Cerebellar nuclear complex (tissue), 1 donor: ENCODE results near the gene PPP3CA.

Experiments used
- DNase-seq, 2 experiments: peaks; one replicate each; lab custom pipeline; 2025; lab: John Stamatoyannopoulos, UW

PPP3CA gene

DNA sequence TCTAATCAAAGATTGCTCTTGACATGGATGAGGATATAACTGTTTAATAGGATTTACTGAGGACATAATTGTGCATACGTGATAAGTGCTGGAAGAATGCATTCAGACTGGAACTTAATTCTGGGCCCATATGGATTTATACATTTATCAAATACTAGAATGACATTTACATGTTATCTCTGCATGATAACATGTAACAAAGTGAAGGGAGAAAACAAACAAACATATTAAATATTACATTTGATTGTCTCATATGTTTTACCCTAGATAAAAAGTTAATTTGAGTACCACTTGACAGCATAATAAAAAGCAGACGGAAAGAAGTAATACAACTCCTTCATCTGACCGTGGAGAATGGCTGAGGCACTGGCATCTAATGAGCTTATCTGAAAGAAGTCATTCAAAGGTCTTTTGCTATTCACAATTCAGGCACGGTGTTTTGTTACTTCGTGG, 297.8 kb downstream of the PPP3CA start:
- DNase-seq, result no peak

DNA sequence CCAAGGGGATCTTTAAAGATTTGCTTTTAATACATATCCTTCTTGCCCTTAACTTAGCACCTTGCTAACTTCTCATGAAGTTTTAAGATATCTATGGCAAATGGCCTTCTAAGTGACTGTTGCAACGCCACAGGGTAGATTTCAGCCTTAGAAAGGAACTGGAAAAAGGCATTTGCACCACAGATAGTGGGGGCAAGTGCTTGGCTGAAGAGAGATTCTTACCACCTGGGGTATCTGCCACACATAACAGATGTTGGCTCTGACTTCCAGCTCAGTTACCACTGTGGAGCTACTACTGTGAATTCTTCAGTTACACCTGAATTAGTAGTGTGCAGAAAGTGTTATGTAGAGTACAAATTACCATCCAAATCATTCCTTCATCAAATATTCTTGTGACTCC, 302.6 kb downstream of the PPP3CA start:
- DNase-seq, result no peak

GRCh38 chr4:101042847-101043246, 304.5 kb downstream of the PPP3CA start:
- no peak for DNase-seq

- no peak for DNase-seq
Measured at GRCh38 chr4:101040776-101041175, 306.6 kb downstream of the PPP3CA start.

- no peak for DNase-seq
Measured at GRCh38 chr4:101039367-101039766, 308.0 kb downstream of the PPP3CA start.

DNA sequence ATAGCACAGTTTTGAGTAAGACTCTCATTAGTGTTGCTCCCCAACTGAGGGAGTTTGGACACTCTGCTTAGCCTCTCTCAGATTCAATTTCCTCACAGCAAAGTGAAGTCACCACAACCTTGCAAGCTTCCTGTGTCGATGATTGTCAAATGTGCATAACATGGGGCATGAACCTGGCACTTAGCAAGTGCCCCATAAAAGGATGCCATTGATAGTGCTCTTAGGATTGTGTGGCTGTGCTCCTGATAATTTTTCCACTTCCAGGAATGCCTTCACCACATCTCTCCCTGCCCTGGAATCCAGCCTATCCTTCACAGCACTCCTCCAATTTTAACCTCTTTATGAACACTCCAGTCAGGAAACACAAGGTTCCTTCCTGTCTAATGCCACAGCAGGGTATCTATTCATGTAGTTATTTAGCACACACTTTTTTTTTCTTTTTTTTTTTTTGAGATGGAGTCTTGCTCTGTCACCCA, 309.4 kb downstream of the PPP3CA start:
- DNase-seq, result no peak

DNA sequence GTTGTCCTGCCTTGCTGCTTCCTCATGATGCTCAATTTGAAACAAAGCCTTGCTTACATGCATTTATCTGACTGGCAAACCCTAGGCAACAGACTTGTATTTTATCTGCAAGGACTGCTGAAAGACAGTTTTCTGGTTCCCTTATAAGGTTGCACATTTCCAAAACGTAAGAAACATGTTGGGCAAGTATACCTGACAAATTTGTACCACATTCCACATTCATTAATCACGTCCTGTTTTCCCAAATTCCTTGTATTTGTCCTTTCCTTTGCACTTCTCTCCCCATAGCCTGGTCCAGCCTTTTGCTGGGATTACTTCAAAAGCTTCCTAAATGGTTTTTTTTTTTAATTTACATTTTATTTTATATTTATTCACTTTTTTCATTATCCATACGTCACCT, 310.1 kb downstream of the PPP3CA start:
- DNase-seq, result no peak

DNA sequence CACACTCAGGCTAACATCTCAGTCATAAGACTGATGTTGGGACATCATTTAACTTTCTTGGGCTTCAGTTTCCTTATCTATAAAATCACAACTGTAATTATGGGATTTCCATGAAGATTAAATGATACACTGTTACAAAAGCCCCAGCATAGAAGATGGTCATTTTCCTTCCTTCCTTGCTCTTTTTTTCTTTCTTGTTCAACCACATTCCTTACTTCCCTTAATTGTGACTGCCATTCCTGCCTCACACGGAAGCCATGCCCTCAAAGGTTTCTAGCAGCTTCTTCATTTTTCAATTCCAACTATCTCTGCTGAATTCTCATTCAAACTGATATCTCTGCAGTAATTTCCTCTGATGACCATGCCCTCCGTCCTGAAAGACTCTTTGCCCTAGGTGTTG, 311.8 kb downstream of the PPP3CA start:
- no peak for DNase-seq

- DNase-seq, result no peak
Measured at GRCh38 chr4:101033986-101034385, 313.3 kb downstream of the PPP3CA start.

DNA sequence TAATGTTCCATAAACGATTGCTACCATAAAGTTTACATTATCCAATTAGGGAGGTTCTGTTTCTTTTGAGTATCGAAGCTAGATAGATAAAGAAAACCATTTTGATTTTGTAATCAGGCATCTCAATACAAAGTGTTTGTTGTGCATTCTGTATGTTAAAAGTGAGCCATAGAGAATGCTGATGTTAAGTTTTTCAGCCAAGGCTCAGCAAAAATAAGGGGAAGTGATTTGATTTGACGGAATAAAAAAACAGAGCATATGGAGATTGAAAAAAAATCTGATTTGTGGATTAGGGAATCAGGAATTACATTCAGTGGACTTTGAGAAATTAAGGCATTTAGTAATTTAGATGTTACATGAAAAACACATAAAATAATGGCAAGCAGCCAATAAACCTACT, 314.8 kb downstream of the PPP3CA start:
- no peak for DNase-seq

GRCh38 chr4:101031971-101032370, 315.4 kb downstream of the PPP3CA start:
- DNase-seq, result no peak

GRCh38 chr4:101028886-101029285, 318.4 kb downstream of the PPP3CA start:
- DNase-seq, result no peak

GRCh38 chr4:101027721-101028120, 319.6 kb downstream of the PPP3CA start:
- DNase-seq, result no peak

GRCh38 chr4:101025755-101026154, 321.6 kb downstream of the PPP3CA start:
- no peak for DNase-seq

DNA sequence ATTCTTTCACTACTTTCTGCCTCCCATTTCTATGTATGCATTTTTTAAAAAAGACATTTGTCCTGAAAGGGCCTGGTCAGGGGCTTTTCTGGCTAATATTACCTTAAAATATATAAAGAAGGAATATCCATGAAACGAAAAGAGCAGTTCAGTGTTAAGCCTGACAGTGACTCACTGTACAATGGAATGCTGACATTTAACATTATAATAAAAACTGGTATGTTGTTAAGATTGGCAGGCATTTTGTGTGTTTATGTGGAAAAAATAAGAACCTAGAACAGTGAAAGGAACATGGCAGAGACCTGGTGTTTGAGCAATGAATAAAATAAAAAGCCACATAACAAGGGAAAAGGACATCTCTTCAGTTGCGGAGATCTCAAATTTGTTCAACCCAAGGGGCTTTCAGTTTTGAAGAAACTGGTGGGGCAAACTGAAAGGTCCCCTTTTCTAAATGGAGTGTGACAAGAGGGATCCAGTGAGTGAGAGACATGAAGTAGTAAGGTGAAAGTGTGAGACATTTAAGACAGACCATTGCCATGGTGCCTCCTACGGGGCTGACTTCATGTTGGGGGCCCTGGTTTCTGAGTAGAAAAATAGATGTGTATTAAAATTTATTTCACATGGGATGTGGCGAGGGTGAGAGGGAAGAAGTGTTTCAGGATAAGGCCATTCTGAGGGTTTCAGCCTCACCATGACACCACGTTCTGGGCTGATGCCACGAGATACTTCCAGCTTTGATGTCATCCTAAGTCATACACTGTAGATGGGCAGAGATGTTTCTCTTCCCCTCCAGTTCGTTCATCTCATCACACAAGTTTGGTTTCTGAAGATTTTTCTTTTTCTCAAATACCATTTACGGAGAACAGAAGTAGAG, 324.9 kb downstream of the PPP3CA start:
- DNase-seq, result no peak

- no peak for DNase-seq
Measured at GRCh38 chr4:101020956-101021355, 326.4 kb downstream of the PPP3CA start.

DNA sequence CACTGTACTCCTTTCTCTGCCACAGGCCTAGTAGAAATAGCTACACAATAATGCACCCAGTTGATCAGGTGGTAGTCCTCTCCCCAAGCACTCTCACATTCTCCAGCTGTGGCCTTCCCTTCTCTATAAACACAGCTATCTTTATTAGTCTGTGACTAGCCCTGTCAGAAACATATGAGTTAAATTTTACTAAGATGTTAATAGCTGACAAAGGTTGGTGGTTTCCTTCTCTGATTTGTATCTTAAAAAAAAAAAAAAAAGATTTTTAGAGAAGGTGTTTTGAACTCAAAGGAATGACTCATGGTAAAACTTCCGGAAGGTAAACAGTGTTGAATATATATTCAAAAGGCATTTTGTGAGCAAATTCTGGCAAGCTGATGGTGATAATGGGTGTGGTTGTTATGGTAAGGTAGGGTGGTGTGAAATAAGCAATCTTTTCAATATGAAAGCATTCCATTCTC, 327.4 kb downstream of the PPP3CA start:
- no peak for DNase-seq

DNA sequence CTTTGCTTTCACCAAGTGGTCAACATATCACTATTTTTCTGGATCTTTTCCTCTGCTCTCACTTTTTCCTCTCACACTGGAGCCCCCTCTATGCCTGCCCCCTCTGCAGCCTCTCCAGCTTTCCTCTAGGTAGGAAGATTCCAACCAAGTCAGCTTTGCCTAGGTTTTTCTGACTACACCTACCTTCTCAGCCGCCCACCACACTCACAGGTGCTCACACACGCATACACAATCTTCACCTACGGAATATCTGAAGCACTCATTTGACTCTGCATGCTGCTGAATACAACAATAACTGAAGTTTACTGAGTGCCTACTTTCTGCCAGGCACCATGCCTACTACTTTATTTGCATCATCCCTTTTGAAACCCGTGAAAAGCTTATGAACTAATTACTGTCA, 328.0 kb downstream of the PPP3CA start:
- no peak for DNase-seq

- no peak for DNase-seq
Measured at GRCh38 chr4:101018836-101019235, 328.5 kb downstream of the PPP3CA start.

- no peak for DNase-seq
Measured at GRCh38 chr4:101014417-101014816, 332.9 kb downstream of the PPP3CA start.

DNA sequence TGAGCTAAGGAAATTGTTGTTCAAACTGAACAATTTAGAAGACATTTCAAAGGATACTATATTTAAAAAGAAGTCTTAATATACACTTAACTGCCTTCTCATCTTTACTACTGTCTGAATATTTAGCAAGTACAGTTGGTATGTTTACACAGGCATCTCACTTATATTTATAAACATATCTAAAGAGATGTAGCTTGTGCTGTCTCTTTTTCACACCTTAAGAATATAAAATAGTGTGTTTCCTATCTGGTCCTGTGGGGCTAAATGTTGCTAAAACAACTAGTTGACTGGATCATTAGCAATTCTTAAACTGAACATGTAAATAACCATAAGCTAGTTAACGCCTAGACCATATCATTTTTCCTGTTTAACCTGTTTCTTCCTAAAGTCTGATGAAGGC, 336.3 kb downstream of the PPP3CA start:
- DNase-seq, result no peak

DNA sequence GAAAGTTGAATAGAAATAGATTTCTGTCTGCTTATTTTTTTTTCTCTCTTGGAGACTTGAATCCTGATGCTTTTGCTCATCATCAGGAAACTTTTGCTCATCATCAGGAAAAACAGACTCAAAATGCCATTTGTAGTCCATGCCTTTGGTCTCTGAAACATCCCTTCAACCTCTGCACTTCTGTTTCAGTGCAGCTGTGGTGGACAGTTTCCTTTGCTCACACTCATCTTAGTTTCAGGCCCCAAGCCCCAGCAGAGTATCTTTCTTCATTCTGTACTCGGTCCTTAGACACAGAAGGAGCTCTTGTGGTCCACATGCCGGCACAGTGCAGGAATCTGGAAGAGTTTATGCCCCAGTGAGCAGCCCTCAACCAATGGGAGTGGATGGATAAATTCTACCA, 337.9 kb downstream of the PPP3CA start:
- DNase-seq, result no peak

DNA sequence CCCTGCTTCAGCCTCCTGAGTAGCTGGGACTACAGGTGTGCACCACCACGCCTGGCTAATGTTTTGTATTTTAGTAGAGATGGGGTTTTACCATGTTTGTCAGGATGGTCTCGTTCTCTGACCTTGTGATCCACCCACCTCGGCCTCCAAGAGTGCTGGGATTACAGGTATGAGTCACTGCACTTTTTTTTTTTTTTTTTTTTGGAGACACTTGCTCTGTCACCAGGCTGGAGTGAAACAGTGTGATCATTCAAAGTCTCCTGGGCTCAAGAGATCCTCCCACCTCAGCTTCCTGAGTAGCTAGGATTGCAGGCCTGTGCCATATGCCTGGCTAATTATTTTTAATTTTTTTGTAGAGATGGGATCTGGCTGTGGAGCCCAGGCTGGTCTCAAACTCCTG, 338.8 kb downstream of the PPP3CA start:
- no peak for DNase-seq

DNA sequence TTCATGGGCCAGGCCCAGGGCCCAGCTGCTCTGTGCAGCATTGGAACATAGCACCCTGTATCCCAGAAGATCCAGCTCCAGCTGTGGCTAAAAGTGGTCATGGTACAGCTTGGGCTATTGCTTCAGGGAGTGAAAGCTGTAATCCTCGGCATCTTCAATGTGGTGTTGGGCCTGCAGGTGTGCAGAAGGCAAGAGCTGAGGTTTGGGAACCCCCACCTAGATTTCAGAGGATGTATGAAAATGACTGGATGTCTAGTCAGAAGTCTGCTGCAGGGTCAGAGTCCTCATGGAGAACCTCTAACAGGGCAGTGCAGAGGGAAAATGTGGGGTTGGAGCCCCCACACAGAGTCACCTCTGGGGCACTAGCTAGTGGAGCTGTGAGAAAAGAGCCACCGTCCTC, 341.7 kb downstream of the PPP3CA start:
- DNase-seq, result no peak
